ENCODE measurements around the gene AP2B1.
"Not testable (repeated sequence)": the region's sequence is repeated elsewhere in the genome, so short reads cannot be mapped to it uniquely, and the experiment has no call there.

The AP2B1 gene

GRCh38 chr17:35610746-35611145 lies 23.6 kb downstream of the AP2B1 start:
- H2BK15ac ChIP-seq (ENCODE audit: low read length); H3K23ac ChIP-seq (ENCODE audit: low read depth, low read length, poor library complexity); DNase-seq (ENCODE audit: low spot score); H3K4me2 ChIP-seq (ENCODE audit: insufficient read depth, low read length, poor library complexity, severe bottlenecking); H4K91ac ChIP-seq (ENCODE audit: low read depth, low read length, poor library complexity); H3K9me3 ChIP-seq (replicated peaks in 1 of 2; ENCODE audit: control insufficient read depth in 2 of 2, insufficient read depth in 1 of 2, low read depth in 1 of 2, low read length in 2 of 2); H3K79me1 ChIP-seq (ENCODE audit: low read depth, low read length); H3K9ac ChIP-seq (ENCODE audit: low read depth, low read length, poor library complexity); H2BK5ac ChIP-seq (ENCODE audit: low read length); H3K14ac ChIP-seq (ENCODE audit: low read length); H2BK120ac ChIP-seq (ENCODE audit: low read depth, low read length); H3K4me1 ChIP-seq (ENCODE audit: control insufficient read depth in 2 of 2, insufficient read depth in 1 of 2, low read depth in 1 of 2, low read length in 2 of 2); H2BK12ac ChIP-seq (ENCODE audit: low read length); H2AFZ ChIP-seq (ENCODE audit: low read length); H3K27ac ChIP-seq (replicated peaks; ENCODE audit: low read length); H3K27me3 ChIP-seq (ENCODE audit: control insufficient read depth in 3 of 3, insufficient read depth in 3 of 3, low read depth in 1 of 3, low read length in 3 of 3); H3K4ac ChIP-seq (ENCODE audit: low read length); H4K8ac ChIP-seq (ENCODE audit: low read depth, low read length); H3K4me3 ChIP-seq (ENCODE audit: low read length in 2 of 2); H2AK5ac ChIP-seq (ENCODE audit: low read depth, low read length); H3K18ac ChIP-seq (ENCODE audit: low read length): not testable (repeated sequence)
- H3K36me3 ChIP-seq (replicated peaks in 1 of 2; ENCODE audit: control insufficient read depth in 2 of 2, insufficient read depth in 2 of 2, low read length in 2 of 2) = peaks cover 8 to 94% of the 10 kb centered on the region in 2 donors
- WGBS, 2 donors (ENCODE audit: extremely low coverage in 2 of 2, insufficient read length in 2 of 2, insufficient replicate concordance in 1 of 2) = no CpG with 5 or more reads among the region's 12 CpGs

- Histone ChIP-seq H4K8ac (ENCODE audit: low read depth, low read length) (no peak overlapping the region), H3K4ac (ENCODE audit: low read length) (no peak overlapping the region), H2BK5ac (ENCODE audit: low read length) (no peak overlapping the region), H3K4me2 (ENCODE audit: insufficient read depth, low read length, poor library complexity, severe bottlenecking) (no peak overlapping the region), H3K23ac (ENCODE audit: low read depth, low read length, poor library complexity) (no peak overlapping the region), H3K36me3 (replicated peaks in 1 of 2; ENCODE audit: control insufficient read depth in 2 of 2, insufficient read depth in 2 of 2, low read length in 2 of 2) (peaks cover 4 to 87% of the 10 kb centered on the region in 2 donors), H3K9me3 (replicated peaks in 1 of 2; ENCODE audit: control insufficient read depth in 2 of 2, insufficient read depth in 1 of 2, low read depth in 1 of 2, low read length in 2 of 2) (no peaks in the 10 kb centered on the region), H4K91ac (ENCODE audit: low read depth, low read length, poor library complexity) (no peak overlapping the region), H2AK5ac (ENCODE audit: low read depth, low read length) (no peak overlapping the region), H3K27ac (replicated peaks; ENCODE audit: low read length) (no peak overlapping the region), H3K18ac (ENCODE audit: low read length) (no peak overlapping the region), H3K79me1 (ENCODE audit: low read depth, low read length) (no peaks in the 10 kb centered on the region), H3K4me3 (ENCODE audit: low read length in 2 of 2) (no peak overlapping the region), H3K9ac (ENCODE audit: low read depth, low read length, poor library complexity) (no peak overlapping the region), H3K14ac (ENCODE audit: low read length) (no peak overlapping the region), H2BK120ac (ENCODE audit: low read depth, low read length) (no peak overlapping the region), H2BK15ac (ENCODE audit: low read length) (no peak overlapping the region), H2BK12ac (ENCODE audit: low read length) (no peak overlapping the region), H3K27me3 (ENCODE audit: control insufficient read depth in 3 of 3, insufficient read depth in 3 of 3, low read depth in 1 of 3, low read length in 3 of 3) (no peaks in the 10 kb centered on the region), H3K4me1 (ENCODE audit: control insufficient read depth in 2 of 2, insufficient read depth in 1 of 2, low read depth in 1 of 2, low read length in 2 of 2) (no peaks in the 10 kb centered on the region), H2AFZ (ENCODE audit: low read length) (no peak overlapping the region)
- no CpG with 5 or more reads among the region's 2 CpGs for WGBS, 2 donors (ENCODE audit: extremely low coverage in 2 of 2, insufficient read length in 2 of 2, insufficient replicate concordance in 1 of 2)
- DNase-seq (ENCODE audit: low spot score) = peak; percentile 51
Observed at GRCh38 chr17:35612924-35613521, 25.9 kb downstream of the AP2B1 start.

GRCh38 chr17:35614810-35615209 lies 27.7 kb downstream of the AP2B1 start:
- Histone ChIP-seq H2BK12ac (ENCODE audit: low read length) (no peak overlapping the region), H4K91ac (ENCODE audit: low read depth, low read length, poor library complexity) (no peak overlapping the region), H2AK5ac (ENCODE audit: low read depth, low read length) (no peak overlapping the region), H2BK15ac (ENCODE audit: low read length) (no peak overlapping the region), H3K36me3 (replicated peaks in 1 of 2; ENCODE audit: control insufficient read depth in 2 of 2, insufficient read depth in 2 of 2, low read length in 2 of 2) (peaks cover 0 to 86% of the 10 kb centered on the region in 2 donors), H3K27ac (replicated peaks; ENCODE audit: low read length) (no peak overlapping the region), H3K4me2 (ENCODE audit: insufficient read depth, low read length, poor library complexity, severe bottlenecking) (no peak overlapping the region), H3K23ac (ENCODE audit: low read depth, low read length, poor library complexity) (no peak overlapping the region), H3K4ac (ENCODE audit: low read length) (no peak overlapping the region), H3K14ac (ENCODE audit: low read length) (no peak overlapping the region), H3K18ac (ENCODE audit: low read length) (no peak overlapping the region), H3K4me3 (ENCODE audit: low read length in 2 of 2) (no peak overlapping the region), H3K9me3 (replicated peaks in 1 of 2; ENCODE audit: control insufficient read depth in 2 of 2, insufficient read depth in 1 of 2, low read depth in 1 of 2, low read length in 2 of 2) (no peaks in the 10 kb centered on the region), H2BK120ac (ENCODE audit: low read depth, low read length) (no peak overlapping the region), H3K79me1 (ENCODE audit: low read depth, low read length) (no peaks in the 10 kb centered on the region), H3K9ac (ENCODE audit: low read depth, low read length, poor library complexity) (no peak overlapping the region), H4K8ac (ENCODE audit: low read depth, low read length) (no peak overlapping the region), H2AFZ (ENCODE audit: low read length) (no peak overlapping the region), H3K27me3 (ENCODE audit: control insufficient read depth in 3 of 3, insufficient read depth in 3 of 3, low read depth in 1 of 3, low read length in 3 of 3) (no peaks in the 10 kb centered on the region), H2BK5ac (ENCODE audit: low read length) (no peak overlapping the region), H3K4me1 (ENCODE audit: control insufficient read depth in 2 of 2, insufficient read depth in 1 of 2, low read depth in 1 of 2, low read length in 2 of 2) (no peaks in the 10 kb centered on the region)
- WGBS, 2 donors (ENCODE audit: extremely low coverage in 2 of 2, insufficient read length in 2 of 2, insufficient replicate concordance in 1 of 2) = no CpG with 5 or more reads among the region's 3 CpGs
- no peak for DNase-seq (ENCODE audit: low spot score)

- no peak overlapping the region for H2AK5ac ChIP-seq (ENCODE audit: low read depth, low read length)
- no peaks in the 10 kb centered on the region for H3K4me1 ChIP-seq (ENCODE audit: control insufficient read depth in 2 of 2, insufficient read depth in 1 of 2, low read depth in 1 of 2, low read length in 2 of 2)
- H3K23ac ChIP-seq (ENCODE audit: low read depth, low read length, poor library complexity) = no peak overlapping the region
- H2BK120ac ChIP-seq (ENCODE audit: low read depth, low read length) = no peak overlapping the region
- peaks cover 0 to 78% of the 10 kb centered on the region in 2 donors for H3K36me3 ChIP-seq (replicated peaks in 1 of 2; ENCODE audit: control insufficient read depth in 2 of 2, insufficient read depth in 2 of 2, low read length in 2 of 2)
- no peak overlapping the region for H3K27ac ChIP-seq (replicated peaks; ENCODE audit: low read length)
- H4K8ac ChIP-seq (ENCODE audit: low read depth, low read length) = no peak overlapping the region
- H3K4ac ChIP-seq (ENCODE audit: low read length) = no peak overlapping the region
- no peak overlapping the region for H3K4me2 ChIP-seq (ENCODE audit: insufficient read depth, low read length, poor library complexity, severe bottlenecking)
- H4K91ac ChIP-seq (ENCODE audit: low read depth, low read length, poor library complexity) = no peak overlapping the region
- no peak overlapping the region for H2AFZ ChIP-seq (ENCODE audit: low read length)
- no peaks in the 10 kb centered on the region for H3K27me3 ChIP-seq (ENCODE audit: control insufficient read depth in 3 of 3, insufficient read depth in 3 of 3, low read depth in 1 of 3, low read length in 3 of 3)
- H3K14ac ChIP-seq (ENCODE audit: low read length) = no peak overlapping the region
- no peak overlapping the region for H2BK15ac ChIP-seq (ENCODE audit: low read length)
- H2BK12ac ChIP-seq (ENCODE audit: low read length) = no peak overlapping the region
- WGBS, 2 donors (ENCODE audit: extremely low coverage in 2 of 2, insufficient read length in 2 of 2, insufficient replicate concordance in 1 of 2) = no CpG with 5 or more reads among the region's 7 CpGs
- H2BK5ac ChIP-seq (ENCODE audit: low read length) = no peak overlapping the region
- H3K9me3 ChIP-seq (replicated peaks in 1 of 2; ENCODE audit: control insufficient read depth in 2 of 2, insufficient read depth in 1 of 2, low read depth in 1 of 2, low read length in 2 of 2) = no peaks in the 10 kb centered on the region
- H3K79me1 ChIP-seq (ENCODE audit: low read depth, low read length) = no peaks in the 10 kb centered on the region
- H3K9ac ChIP-seq (ENCODE audit: low read depth, low read length, poor library complexity) = no peak overlapping the region
- H3K18ac ChIP-seq (ENCODE audit: low read length) = no peak overlapping the region
- no peak overlapping the region for H3K4me3 ChIP-seq (ENCODE audit: low read length in 2 of 2)
- no peak for DNase-seq (ENCODE audit: low spot score)
Observed at GRCh38 chr17:35616536-35616935, 29.4 kb downstream of the AP2B1 start.
